ENCODE data around the gene EDEM2.
"Not testable (repeated sequence)": the region's sequence is repeated elsewhere in the genome, so short reads cannot be mapped to it uniquely, and the experiment has no call there.

The EDEM2 gene

DNA sequence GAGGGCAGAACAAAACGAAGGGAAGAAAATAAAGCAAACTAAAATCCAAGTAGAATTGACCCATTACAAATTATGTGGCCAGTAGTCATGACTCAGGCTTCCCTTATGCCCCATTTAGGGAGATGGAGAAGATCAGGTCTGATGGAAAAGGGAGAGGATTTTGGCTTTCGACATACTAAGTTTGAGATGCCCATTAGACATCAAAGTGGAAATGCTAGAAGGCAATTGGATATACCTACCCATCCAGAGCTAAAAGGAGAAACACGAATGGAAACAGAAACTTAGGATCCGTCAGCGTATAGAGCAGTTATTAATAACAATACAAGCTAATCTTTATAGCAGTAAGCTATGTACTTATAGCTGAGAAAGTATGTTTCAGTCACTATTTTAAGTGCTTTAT is 59.3 kb downstream of the EDEM2 start:
- DNase-seq (ENCODE audit: low read depth): no peak

DNA sequence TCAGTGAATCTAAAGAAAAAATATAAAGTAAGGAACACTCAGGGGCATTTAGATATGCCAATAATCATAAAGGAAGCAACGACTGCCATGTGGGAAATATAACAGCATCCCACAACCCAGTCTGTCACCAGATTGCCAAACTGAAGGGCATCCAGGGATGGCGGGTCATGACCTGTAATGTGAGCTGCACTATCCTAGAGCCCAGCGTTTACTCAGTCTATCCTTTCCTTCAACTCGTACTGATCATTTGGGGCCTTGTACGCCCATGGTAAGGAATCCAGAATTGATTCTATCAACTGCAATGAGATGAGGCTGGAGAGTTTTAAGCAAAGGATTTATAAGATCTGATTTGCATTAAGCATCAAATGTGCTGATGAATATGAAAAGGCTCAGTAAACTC is 59.8 kb downstream of the EDEM2 start:
- no peak for DNase-seq (ENCODE audit: low read depth)

DNA sequence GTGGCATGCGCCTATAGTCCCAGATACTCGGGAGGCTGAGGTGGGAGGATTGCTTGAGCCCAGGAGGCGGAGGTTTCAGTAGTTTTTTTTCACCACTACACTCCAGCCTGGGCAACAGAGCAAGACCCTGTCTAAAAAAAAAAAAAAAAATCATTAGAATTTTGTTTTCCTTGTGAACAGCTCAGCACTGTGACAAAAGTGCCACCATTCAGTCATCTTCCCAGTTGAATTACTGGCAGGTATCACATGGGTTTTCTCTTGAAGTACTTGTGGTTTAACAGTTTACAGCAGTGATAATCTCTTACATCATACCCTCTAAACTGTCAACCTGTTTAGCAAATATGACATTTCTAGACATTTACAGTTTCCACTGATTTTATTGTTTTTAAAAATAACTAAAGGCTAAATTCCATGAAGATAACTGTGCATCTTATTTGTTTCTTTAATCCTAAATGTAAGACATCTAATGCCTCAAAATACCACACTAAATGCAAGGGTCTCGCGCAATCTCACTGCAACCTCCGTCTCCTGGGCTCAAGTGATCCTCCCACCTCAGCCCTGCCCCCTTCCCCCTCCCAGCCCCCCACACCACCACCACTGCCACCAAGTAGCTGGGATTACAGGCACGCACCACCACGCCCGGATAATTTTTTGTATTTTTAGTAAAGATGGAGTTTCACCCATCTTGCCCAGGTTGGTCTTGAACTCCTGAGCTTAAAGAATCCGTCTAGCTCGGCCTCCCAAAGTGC is 61.5 kb downstream of the EDEM2 start:
- peak; percentile 15 for DNase-seq (ENCODE audit: low read depth)

DNA sequence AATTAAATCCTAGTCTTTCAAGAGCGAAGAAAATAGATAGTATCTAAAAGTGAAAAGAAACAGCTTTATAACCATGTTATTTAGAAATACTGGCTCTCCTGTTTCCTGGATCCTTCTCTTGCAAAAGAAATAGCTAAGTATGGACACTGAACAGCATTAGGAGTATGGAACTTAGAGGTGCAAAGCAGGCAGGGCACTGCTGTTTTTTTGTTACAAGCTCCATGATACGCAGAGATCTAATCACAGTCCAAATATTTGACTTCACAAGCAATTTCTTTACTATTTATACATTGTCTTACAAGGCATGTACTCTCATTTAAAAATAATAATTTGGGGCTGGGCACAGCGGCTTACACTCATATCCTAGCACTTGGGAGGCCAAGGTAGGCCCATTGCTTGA is 62.1 kb downstream of the EDEM2 start:
- DNase-seq (ENCODE audit: low read depth): no peak

DNA sequence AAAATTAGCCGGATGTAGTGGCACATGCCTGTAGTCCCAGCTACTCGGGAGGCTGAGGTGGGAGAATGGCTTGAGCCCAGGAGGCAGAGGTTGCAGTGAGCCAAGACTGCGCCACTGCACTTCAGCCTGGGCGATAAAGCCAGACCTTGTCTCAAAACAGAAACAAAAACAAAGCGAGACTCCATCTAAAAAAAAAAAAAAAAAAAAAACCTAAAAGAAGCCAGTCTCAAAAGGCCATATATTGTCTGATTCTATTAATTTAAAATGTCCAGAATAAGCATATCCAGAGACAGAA is 66.8 kb downstream of the EDEM2 start:
- not testable (repeated sequence) for DNase-seq (ENCODE audit: low read depth)

DNA sequence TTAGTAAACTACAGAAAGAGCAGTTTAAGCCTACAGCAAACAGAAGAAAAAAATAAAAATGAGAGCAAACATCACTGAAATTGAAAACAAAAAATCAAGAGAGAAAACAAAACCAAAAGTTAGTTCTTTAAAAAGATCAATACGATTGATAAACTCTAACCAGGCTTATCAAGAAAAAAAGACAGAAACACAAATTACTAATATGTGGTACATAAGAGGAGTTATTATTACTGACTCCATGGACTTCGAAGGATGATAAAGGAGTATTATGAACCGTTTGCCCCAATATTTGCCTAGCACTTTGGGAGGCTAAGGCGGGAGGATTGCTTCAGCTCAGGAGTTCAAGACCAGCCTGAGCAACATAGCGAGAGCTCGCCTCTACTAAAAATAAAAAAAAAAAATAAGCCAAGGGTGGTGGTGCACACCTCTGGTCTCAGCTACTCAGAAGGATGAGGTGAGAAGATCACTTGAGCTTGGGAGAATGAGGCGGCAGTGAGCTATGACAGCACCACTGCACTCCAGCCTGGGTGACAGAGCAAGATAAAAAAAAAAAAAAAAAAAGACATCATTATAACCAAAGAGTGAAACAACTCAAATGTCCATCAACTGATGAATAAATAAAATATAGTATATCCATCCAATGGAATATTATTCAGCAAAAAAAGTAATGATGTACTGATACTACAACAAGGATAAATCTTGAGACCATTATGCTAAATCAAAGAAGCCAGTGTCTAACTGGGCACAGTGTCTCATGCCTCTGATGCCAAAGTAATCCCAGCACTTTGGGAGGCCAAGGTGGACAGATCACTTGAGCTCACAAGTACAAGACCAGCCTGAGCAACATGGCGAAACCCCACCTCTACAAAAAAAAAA is 67.4 kb downstream of the EDEM2 start:
- no peak for DNase-seq (ENCODE audit: low read depth)

DNA sequence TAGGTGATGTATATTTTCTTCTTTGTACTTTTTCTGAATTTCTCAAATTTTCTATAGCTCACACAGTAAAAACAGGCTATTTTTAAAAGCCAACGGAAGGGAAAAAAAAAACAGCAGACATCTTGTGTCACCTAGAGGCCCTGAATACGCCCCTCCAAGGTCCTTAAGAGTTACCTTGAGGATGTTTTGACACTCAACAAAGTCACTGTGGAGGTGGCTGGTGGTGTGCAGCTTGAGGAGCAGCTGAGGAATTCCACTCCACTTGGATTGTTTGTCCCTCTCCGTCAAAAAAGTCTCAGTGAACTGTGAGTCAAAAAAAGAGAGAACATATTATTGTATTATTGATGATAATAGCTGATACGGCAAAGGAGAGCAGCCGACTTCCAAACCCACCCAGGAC is 69.3 kb downstream of the EDEM2 start:
- no peak for DNase-seq (ENCODE audit: low read depth)

DNA sequence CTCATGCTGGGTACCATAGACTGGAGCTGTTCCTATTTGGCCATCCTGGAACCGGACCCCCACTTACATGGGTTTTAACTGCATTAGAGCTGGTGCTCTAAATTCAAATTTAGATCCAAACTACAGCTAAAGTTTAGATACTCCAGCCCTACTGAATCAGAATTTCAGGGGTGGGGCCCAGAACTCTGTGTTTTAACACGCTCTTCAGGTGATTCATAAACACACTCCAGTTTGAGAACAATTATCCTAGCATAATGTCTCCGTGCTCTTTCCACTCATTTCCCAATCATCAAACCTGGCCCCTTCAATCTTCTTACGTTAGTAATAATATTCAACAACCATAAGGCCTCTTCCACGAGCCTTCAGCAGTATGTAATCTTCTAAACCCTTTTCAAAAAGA is 69.8 kb downstream of the EDEM2 start:
- DNase-seq (ENCODE audit: low read depth): no peak

DNA sequence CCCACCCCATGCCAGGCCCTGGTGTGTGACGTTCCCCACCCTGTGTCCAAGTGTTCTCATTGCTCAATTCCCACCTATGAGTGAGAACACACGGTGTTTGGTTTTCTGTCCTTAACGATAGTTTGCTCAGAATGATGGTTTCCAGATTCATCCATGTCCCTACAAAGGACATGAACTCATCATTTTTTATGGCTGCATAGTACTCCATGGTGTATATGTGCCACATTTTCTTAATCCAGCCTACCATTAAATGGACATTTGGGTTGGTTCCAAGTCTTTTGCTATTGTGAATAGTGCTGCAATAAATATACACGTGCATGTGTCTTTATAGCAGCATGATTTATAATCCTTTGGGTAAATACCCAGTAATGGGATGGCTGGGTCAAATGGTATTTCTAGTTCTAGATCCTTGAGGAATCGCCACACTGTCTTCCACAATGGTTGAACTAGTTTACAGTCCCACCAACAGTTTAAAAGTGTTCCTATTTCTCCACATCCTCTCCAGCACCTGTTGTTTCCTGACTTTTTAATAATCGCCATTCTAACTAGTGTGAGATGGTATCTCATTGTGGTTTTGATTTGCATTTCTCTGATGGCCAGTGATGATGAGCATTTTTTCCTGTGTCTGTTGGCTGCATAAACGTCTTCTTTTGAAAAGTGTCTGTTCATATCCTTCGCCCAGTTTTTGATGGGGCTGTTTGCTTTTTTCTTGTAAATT is 75.5 kb downstream of the EDEM2 start:
- DNase-seq (ENCODE audit: low read depth): not testable (repeated sequence)

DNA sequence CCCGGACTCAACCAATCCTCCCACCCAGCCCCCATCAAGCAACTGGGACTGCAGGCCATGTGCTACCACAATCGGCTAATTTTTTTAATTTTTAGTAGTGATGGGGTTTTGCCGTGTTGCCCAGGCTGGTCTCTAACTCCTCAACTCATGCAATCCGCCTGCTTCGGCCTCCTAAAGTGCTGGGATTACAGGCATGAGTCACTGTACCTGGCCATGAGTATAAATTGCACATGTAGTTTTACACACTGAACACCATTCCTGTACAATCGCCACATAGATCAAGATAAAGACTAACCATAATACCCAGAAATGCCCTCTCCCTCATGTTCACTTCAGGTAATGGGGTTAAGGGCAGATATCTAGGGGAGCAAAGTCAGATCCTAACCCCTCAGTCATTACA is 80.9 kb downstream of the EDEM2 start:
- DNase-seq (ENCODE audit: low read depth): peak; percentile 19
